Caco-2 (cell line): ENCODE results near the gene SRBD1. TPM values are rescaled to one million over a fixed set of nuclear protein-coding genes. Genes with fewer than 3 reads are reported as not detected.

Source experiments
- BruUV-seq: library from RNA; stranded (reverse); fragments of 400-500 nt; replicated peaks from 2 replicates; lab custom pipeline; 2021; lab: Mats Ljungman, UMichigan
- CTCF ChIA-PET: fragments of 300-600 bp; sonication (Branson Sonifier 250); formaldehyde crosslinking; loops from one replicate; lab custom pipeline; 2022; ENCODE audit warnings: antibody characterized with exemption; lab: Charles Lee
- POLR2A ChIA-PET: fragments of 300-600 bp; sonication (Branson Sonifier 250); formaldehyde crosslinking; loops from one replicate; lab custom pipeline; 2022; ENCODE audit warnings: antibody characterized with exemption; lab: Charles Lee
- DNase-seq, 2 experiments: peaks; one replicate each; pipeline versions ENCODE4 v3.0.0 to v3.0.0-alpha.2; 2020 to 2022
- H3K27me3 ChIP-seq: replicated peaks from 2 replicates; pipeline ENCODE4 v1.6.0; 2011; ENCODE audit warnings: low read length; ENCODE audit not compliant: control insufficient read depth, insufficient read depth
- H3K36me3 ChIP-seq: 2 replicates; pipeline ENCODE4 v1.5.1; 2011; ENCODE audit warnings: low read length; ENCODE audit not compliant: control insufficient read depth, insufficient read depth
- H3K4me1 ChIP-seq: fragments of 250-450 bp; sonication (Bioruptor Pico); 2 replicates; pipeline ENCODE4 v1.5.1; 2020; ENCODE audit warnings: mild to moderate bottlenecking
- H3K4me3 ChIP-seq: 2 replicates; pipeline ENCODE4 v1.5.1; 2011; ENCODE audit warnings: low read depth, mild to moderate bottlenecking, control low read depth, low read length
- H3K9me3 ChIP-seq: fragments of 250-450 bp; sonication (Bioruptor Pico); 2 replicates; pipeline ENCODE4 v1.5.1; 2020; ENCODE audit warnings: mild to moderate bottlenecking, moderate library complexity
- H3K27ac Mint-ChIP-seq: one replicate; pipeline ENCODE4 v1.8.0; 2022; ENCODE audit warnings: mixed read lengths; ENCODE audit not compliant: unreplicated experiment
- H3K27me3 Mint-ChIP-seq: one replicate; pipeline ENCODE4 v1.8.0; 2022; ENCODE audit warnings: mixed read lengths; ENCODE audit not compliant: insufficient read depth, unreplicated experiment
- H3K36me3 Mint-ChIP-seq: one replicate; pipeline ENCODE4 v1.8.0; 2022; ENCODE audit warnings: mild to moderate bottlenecking, mixed read lengths; ENCODE audit not compliant: insufficient read depth, unreplicated experiment
- H3K4me1 Mint-ChIP-seq: one replicate; pipeline ENCODE4 v1.8.0; 2022; ENCODE audit warnings: low read depth, mixed read lengths; ENCODE audit not compliant: unreplicated experiment
- H3K4me3 Mint-ChIP-seq: one replicate; pipeline ENCODE4 v1.8.0; 2022; ENCODE audit warnings: mild to moderate bottlenecking, moderate library complexity, mixed read lengths; ENCODE audit not compliant: unreplicated experiment
- H3K9me3 Mint-ChIP-seq: one replicate; pipeline ENCODE4 v1.8.0; 2022; ENCODE audit warnings: mixed read lengths; ENCODE audit not compliant: unreplicated experiment
- intact Hi-C: fragments of 100-400 bp; cut with micrococcal nuclease; formaldehyde crosslinking; loops from one replicate; pipeline ENCODE4 v1.10.0; 2022; ENCODE audit not compliant: unreplicated experiment
- total RNA-seq: library from RNA; stranded (reverse); gene quantifications from 2 replicates; pipeline ENCODE4 v1.2.3, GENCODE V29; 2022
- TF ChIP-seq, protein P1 (sequence below), 2 experiments: fragments of 200-600 bp in 1 of 2; IDR thresholded peaks; 1 replicate in 1 of 2; 2 replicates in 1 of 2; pipeline versions ENCODE4 v1.5.1 to v1.8.0; 2011 to 2022; ENCODE audit warnings: antibody characterized with exemption in 1 of 2, control low read depth in 1 of 2, inconsistent platforms in 1 of 2, low read depth in 1 of 2, low read length in 1 of 2, mild to moderate bottlenecking in 1 of 2, moderate library complexity in 1 of 2; ENCODE audit not compliant: insufficient read depth in 1 of 2, severe bottlenecking in 1 of 2, unreplicated experiment in 1 of 2

SRBD1 gene
- total RNA-seq, 1 experiment from 2014 or later: 15.8 TPM

- no peak overlapping the region for H3K4me3 ChIP-seq
- BruUV-seq: no TSS peak
- H3K27ac Mint-ChIP-seq: no peak overlapping the region
- H3K4me3 Mint-ChIP-seq: no peak overlapping the region
- TF ChIP-seq, protein P1, sequence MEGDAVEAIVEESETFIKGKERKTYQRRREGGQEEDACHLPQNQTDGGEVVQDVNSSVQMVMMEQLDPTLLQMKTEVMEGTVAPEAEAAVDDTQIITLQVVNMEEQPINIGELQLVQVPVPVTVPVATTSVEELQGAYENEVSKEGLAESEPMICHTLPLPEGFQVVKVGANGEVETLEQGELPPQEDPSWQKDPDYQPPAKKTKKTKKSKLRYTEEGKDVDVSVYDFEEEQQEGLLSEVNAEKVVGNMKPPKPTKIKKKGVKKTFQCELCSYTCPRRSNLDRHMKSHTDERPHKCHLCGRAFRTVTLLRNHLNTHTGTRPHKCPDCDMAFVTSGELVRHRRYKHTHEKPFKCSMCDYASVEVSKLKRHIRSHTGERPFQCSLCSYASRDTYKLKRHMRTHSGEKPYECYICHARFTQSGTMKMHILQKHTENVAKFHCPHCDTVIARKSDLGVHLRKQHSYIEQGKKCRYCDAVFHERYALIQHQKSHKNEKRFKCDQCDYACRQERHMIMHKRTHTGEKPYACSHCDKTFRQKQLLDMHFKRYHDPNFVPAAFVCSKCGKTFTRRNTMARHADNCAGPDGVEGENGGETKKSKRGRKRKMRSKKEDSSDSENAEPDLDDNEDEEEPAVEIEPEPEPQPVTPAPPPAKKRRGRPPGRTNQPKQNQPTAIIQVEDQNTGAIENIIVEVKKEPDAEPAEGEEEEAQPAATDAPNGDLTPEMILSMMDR (IDR thresholded peaks at IDR 0.05; ENCODE audit: insufficient read depth in 1 of 2, low read depth in 1 of 2, low read length in 1 of 2, severe bottlenecking in 1 of 2, unreplicated experiment in 1 of 2): no peak
- no peaks in the 10 kb centered on the region for H3K27me3 ChIP-seq
- no peaks in the 10 kb centered on the region for H3K9me3 ChIP-seq
- POLR2A ChIA-PET: no interaction called here
- peaks cover 13% of the 10 kb centered on the region for H3K36me3 Mint-ChIP-seq
- no peak for DNase-seq
- no peaks in the 10 kb centered on the region for H3K36me3 ChIP-seq
- H3K4me1 ChIP-seq: no peaks in the 10 kb centered on the region
- no peaks in the 10 kb centered on the region for H3K9me3 Mint-ChIP-seq
- peaks cover 11% of the 10 kb centered on the region for H3K4me1 Mint-ChIP-seq
- H3K27me3 Mint-ChIP-seq: no peaks in the 10 kb centered on the region
- CTCF ChIA-PET: no interaction called here
- intact Hi-C loops: no loop called here
Observed at GRCh38 chr2:45582522-45582921, 28.5 kb downstream of the SRBD1 start.

DNA sequence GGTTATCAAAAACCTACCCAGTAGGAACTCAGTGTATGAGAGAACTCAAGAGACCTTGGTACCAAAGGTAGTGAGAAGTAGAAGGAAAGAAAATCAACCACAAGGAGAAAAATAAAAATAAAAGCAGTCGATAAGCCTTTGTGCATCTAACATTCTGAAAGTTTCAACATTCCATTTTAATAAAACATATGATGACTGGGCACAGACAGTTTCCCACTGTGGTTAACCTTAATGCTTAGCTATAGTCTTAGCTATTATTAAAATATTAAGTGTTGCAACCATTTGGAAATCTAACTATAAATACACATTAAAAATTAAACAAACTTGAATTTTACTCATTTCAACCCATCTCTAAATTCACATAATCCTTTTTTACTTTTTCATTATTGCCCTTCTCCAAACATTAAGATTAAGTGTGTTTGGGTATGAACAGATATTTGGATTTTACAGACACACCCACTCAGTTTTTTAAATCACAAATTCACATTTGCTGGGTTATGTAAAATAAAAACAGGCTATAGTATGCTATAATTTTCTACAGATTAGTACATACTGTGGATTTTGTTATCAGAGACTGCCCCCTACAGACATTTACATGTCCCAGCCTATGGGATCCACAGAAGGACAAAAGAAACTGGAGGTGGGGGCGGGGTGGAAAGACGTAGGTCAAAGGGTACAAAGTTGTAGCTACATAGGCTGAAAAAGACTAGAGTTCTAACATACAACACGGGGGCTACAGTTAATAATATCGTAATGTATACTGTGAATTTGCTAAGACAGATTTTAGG is 32.8 kb downstream of the SRBD1 start:
- Histone ChIP-seq H3K36me3 (no peaks in the 10 kb centered on the region), H3K4me1 (no peaks in the 10 kb centered on the region), H3K27me3 (no peaks in the 10 kb centered on the region), H3K4me3 (no peak overlapping the region), H3K9me3 (no peaks in the 10 kb centered on the region)
- peak in 1 of 2 experiments; percentile 22 for DNase-seq
- no TSS peak for BruUV-seq
- intact Hi-C loops: loop anchor here (1.0 kb wide), 1 partner anchor 597 kb away; no protein-coding TSS in a partner anchor
- no peak overlapping the region for H3K27ac Mint-ChIP-seq
- CTCF ChIA-PET: interaction anchor here (0.7 kb wide), 1 partner anchor 365 kb away, joined by 3 read pairs; no protein-coding TSS in a partner anchor
- H3K27me3 Mint-ChIP-seq: no peaks in the 10 kb centered on the region
- POLR2A ChIA-PET: no interaction called here
- peaks cover 13% of the 10 kb centered on the region for H3K4me1 Mint-ChIP-seq
- peaks cover 20% of the 10 kb centered on the region for H3K36me3 Mint-ChIP-seq
- no peak overlapping the region for H3K4me3 Mint-ChIP-seq
- TF ChIP-seq, protein P1 (IDR thresholded peaks at IDR 0.05; ENCODE audit: insufficient read depth in 1 of 2, low read depth in 1 of 2, low read length in 1 of 2, severe bottlenecking in 1 of 2, unreplicated experiment in 1 of 2): peak in 1 of 2 experiments; percentile 45
- H3K9me3 Mint-ChIP-seq: no peaks in the 10 kb centered on the region

DNA sequence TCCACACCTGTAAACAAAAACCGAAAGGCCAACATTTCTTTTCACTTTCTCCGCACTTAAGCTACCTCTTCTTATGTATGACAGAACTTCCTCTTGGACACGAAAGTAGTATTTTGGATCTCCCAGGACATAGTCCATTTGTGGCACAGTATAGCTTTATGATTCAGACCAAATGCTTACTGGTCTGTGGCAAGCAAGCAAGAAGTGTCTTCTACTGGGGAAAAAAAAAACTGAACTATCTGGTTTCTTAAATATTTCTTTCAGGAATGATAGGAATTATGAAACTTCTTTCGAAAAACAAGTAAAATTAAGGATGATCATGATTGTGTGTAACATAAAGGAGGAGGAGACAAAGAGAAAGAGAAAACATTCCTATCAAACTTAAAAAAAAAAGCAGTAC is 33.6 kb downstream of the SRBD1 start:
- no peaks in the 10 kb centered on the region for H3K27me3 ChIP-seq
- intact Hi-C loops: no loop called here
- H3K4me1 ChIP-seq: no peaks in the 10 kb centered on the region
- no peak overlapping the region for H3K4me3 Mint-ChIP-seq
- H3K4me3 ChIP-seq: no peak overlapping the region
- POLR2A ChIA-PET: no interaction called here
- H3K36me3 ChIP-seq: no peaks in the 10 kb centered on the region
- no TSS peak for BruUV-seq
- H3K27ac Mint-ChIP-seq: no peak overlapping the region
- H3K4me1 Mint-ChIP-seq: peaks cover 13% of the 10 kb centered on the region
- no peaks in the 10 kb centered on the region for H3K9me3 ChIP-seq
- H3K9me3 Mint-ChIP-seq: no peaks in the 10 kb centered on the region
- no peak for DNase-seq
- CTCF ChIA-PET: no interaction called here
- no peaks in the 10 kb centered on the region for H3K27me3 Mint-ChIP-seq
- peaks cover 21% of the 10 kb centered on the region for H3K36me3 Mint-ChIP-seq
- TF ChIP-seq, protein P1 (IDR thresholded peaks at IDR 0.05; ENCODE audit: insufficient read depth in 1 of 2, low read depth in 1 of 2, low read length in 1 of 2, severe bottlenecking in 1 of 2, unreplicated experiment in 1 of 2): no peak
